GM18507 (cell line): ENCODE results near the gene SCN5A.

ENCODE experiments used
- DNase-seq: peaks from one replicate; pipeline ENCODE4 v3.0.0; 2011; ENCODE audit warnings: low read depth; ENCODE audit not compliant: insufficient read length; ENCODE audit errors: extremely low spot score
- FAIRE-seq: peaks from 2 replicates; lab custom pipeline; 2011; peaks lifted over from hg19 to GRCh38; lab: Jason Lieb, UNC

The SCN5A gene

DNA sequence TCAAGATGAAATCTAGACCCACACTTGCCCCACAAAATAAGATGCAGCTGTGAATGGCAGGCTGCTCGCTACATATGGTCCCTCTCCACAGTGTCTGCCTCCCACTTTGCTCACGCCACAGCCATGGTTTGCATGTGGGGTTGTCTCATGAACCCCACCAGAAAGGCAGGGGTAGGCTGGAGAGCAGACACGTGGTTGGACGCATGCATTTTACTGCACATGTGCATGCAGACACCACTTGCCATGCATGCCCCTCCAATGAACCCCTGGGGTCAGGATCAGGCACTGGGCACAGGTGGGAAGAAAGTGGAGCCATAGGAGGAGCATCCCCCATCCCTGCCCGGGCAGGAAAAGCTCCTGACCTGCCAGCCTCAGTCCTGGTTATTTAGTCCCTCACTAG lies 20.7 kb downstream of the SCN5A start:
- DNase-seq = no peak
- FAIRE-seq = no peak

DNA sequence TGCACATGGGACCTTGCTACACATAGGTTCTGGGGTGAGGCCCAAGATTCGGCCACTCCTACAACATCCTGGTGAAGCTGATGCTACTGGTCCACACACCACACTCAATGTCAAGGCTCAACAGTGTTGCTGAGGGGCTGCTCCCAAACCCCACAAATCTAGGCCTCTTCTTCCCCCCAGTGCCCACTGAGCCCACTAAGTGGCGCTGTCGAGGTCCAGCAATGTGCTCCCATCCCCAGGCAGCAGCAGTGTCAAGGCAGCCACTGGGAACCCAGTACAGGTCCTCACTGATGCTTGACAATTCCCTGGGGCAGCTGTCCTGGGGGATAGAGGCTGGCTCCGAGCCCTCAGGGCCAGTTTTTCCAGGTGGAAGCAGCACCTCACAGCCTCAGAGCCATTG lies 21.5 kb downstream of the SCN5A start:
- no peak for DNase-seq
- no peak for FAIRE-seq

DNA sequence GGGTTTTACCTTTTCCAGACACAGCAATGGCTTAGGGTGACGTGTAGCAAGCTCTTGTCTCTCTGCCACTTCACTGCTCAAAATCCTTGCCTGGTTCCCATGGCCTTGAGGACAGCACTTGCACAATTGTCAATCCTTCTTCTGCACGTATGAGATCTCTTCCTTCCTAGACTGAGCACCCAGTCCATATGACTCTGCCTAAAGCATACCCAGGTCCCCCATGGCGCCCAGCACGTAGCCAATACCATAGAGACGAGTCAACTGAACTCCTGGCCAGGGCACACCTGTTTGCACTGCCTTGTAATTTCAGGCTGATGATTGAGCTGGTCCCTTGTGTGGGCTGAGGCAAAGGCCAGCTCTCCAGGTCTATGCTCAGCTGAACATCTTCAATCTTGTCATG lies 23.3 kb downstream of the SCN5A start:
- no peak for FAIRE-seq

DNA sequence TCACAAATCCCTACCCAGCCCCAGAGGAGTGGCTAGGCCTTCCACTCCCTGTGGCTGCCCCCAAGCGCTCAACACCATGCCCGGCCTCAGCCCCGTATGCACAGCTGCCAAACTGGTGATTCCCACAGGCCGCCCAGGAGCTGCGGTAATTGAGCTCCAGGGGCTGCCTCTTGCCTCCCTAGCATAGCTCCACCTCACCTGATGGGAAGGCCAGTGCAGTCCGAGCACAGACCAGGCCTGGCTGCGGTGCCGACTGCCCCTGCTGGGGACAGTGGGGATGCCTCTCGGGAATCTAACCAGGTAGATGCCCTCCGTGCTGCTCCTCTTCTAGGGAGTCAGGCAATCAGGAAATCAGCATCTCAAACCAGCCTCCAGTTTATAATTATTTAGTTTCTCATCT lies 25.9 kb downstream of the SCN5A start:
- no peak for DNase-seq
- no peak for FAIRE-seq

More for the DNA sequence above, 23.3 kb downstream of the SCN5A start:
- no peak for DNase-seq

DNA sequence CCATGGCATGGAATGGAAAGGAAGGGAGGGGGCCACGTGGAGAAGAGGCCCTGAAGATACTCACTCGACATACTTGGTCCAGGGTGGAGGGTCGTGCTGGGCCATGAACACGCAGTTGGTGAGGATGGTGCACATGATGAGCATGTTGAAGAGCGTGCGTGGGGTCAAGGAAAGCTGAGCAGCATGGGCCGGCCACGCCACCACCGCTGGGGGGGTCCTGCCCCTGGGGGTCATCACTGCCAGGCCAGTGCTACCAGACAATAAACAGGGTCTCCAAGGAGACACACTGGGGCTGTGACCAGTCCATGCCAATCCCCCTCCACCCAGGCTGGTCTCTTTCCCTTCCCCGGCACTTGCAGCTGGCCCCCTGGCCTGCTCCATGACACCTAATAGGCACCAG lies 27.2 kb downstream of the SCN5A start:
- DNase-seq (no peak), FAIRE-seq (no peak)

DNA sequence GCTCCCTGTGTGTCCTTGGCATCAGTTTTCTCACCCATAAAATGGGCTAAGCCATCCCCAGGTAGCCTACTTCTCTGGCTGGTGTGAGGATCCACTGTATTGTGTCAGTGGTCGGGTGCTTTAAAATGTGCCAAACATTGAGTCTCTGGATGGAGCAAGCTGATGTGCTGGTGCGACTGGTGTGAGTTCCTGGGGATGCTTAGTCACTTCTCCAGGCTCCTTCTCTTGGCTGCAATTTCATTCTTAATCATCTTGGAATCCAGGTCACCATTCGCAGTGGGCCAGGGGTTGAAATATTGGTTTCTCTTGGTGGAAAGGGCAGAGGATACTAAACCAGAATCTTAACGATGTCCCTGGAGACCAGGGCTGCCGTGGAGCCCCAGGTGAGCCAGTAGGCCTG lies 29.3 kb downstream of the SCN5A start:
- FAIRE-seq (no peak), DNase-seq (no peak)

DNA sequence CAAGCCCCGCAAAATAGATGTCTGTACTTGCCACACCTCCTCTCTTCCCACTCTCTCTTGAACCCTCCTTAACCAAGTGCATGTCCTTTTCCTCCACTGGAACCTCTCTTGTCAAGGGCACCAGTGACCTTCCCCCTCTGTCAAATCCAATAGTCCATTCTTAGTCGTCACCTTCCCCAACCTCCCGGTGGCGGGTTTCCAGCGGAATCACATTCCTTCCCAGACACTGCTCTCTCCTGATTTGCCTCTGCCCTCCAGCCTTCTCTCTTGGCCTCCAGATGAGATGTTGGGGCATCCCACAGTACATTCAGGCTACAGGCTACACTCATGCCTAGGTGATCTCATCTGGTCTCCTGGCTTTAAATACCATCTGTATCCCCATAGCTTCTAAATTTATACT lies 31.1 kb downstream of the SCN5A start:
- FAIRE-seq (no peak), DNase-seq (no peak)

DNA sequence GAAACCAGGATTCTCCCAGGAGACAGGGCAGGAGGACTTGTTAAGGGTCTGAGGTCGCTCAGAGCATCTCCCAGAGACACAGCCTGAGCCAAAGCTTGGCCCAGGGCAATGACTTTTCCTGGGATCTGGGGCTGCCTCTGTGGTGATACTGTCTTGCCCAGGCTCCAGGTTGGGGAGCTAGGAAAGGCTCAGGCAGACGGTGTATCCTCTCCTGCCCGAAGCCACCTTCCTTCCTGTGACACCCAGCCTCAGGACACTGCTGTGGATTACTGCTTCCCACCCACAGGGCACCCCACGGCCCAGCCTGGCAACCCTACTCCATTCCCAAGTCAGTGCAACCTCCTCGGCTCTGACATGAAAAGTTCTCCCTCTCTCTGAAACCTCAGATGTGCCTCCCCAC lies 31.9 kb downstream of the SCN5A start:
- FAIRE-seq (no peak), DNase-seq (no peak)

DNA sequence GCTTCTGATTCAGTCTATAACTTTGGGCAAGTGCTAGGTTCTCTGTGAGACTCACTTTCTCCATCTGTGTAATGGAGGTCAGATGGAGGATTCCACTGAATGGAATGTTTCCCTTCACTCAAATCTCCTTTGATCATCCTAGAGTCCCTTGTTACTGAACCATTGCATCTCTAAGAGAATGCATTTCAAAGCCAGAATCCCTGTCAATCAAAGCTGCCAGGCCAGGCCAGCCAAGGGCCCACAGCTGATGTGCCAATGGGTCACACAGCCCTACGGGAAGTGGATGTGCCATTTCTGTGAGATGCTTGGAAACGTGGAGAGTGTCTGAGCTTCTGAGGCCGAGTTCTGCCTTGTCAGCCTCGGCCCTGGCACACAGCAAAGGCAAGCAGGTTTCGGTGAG lies 32.4 kb downstream of the SCN5A start:
- DNase-seq (no peak), FAIRE-seq (no peak)

DNA sequence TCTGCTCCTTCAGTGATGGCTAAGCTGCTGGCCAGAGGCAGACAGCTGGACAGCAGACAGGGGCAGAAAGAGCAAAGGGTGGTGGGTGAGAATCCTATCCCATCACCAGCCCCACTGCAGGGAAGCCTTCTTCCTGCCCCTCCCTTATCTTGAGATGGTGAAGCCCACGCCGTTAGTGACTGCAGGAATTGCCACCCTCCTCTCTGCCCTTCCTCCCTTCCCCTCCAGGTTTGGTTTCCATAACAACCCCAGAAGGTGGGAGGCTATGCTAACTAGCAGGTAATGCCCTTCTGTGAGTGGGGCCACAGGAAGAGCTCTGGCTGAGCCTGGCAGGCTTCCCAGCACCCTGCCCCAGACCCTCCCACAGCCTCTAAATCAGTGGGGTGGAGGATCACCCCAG lies 32.8 kb downstream of the SCN5A start:
- no peak for DNase-seq
- FAIRE-seq = no peak

DNA sequence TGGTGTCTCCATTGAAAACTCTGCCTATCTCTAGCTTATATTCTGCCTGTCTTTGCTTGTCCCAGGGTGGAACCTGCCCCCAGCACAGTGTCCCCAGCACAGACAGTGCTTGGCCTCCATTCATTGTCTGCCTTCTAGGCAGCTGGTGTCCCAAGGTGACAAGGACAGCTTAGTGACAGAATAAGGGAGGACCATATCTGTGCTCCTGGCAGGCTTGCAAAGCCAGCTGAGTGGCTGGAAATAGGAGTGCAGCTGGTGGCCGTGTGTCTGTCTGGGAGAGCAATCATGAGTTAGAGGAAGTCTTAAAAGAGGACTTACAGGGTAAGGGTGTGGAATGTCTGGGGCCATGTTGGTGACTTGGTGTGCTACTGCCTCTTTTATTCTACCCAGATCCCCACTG lies 33.4 kb downstream of the SCN5A start:
- FAIRE-seq (no peak), DNase-seq (no peak)

DNA sequence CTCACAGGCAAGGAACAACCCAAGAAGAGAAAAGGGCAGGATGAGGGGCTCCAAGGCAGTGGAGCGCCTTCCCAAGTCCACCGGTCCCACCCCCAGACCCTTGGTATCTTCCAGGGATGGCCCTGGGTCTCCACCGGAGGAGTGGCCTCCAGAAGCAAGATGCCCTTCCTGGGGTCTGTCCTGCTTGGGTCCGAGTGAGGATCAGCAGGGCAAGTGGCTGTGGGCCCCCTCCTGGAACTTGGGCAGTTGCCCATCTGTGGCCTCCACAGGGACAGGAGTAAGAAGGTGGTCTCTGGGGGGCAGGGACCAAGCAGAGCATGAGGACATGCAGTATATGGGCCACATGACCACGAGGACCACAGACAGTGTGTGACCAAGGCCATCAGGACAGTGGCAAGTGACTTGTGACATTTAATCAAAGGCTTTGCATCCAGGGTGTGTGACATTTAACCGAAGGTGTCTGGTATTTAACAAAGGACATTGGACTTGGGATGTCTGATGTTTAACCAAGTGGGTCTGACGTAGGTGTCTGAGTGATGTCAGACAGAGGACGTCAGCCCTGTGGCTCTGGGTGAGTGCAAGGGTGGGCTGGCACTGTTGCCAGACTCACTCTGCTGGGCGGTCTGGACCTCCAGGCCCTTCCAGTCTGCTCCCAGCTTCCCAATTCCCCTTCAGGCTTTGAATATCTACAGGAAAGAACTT lies 34.7 kb downstream of the SCN5A start:
- FAIRE-seq (no peak), DNase-seq (no peak)

DNA sequence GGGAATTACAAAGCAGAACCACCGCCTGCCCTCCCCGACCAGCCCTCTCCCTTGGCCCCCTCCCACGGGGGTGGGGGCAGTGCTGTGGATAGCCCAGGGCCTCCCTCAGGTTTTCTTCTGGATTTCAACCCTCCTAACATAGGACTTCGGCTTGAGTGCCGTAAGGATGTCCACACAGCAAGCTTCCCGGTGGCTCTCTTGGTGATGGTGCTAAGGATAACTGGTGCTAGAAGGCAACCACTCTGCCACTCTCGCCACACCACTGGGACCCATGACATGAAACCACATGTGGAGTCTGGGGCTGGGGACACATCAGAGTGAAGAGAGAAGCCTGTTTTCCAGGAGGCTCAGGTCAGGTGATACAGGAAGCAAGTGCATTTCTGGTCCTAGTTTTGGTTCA lies 35.4 kb downstream of the SCN5A start:
- no peak for FAIRE-seq
- DNase-seq = no peak

DNA sequence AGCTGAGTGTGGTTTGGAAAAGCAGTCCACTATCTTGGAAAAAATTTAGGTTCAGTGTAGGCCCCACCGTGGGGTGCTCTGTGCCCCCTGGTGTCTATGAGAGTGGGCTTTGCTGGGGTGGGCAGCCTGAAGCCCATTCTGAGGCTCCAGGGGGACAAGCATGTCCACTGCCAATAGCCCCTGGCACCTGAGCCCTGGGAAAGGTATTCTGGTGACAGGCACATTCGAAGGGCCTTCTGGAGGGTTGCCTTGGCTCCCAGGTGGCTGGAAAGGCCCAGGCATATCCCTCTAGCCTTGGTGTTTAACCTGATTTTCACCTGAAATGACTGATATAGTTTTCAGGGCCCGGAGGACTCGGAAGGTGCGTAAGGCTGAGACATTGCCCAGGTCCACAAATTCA lies 36.1 kb downstream of the SCN5A start:
- no peak for DNase-seq
- FAIRE-seq = no peak

DNA sequence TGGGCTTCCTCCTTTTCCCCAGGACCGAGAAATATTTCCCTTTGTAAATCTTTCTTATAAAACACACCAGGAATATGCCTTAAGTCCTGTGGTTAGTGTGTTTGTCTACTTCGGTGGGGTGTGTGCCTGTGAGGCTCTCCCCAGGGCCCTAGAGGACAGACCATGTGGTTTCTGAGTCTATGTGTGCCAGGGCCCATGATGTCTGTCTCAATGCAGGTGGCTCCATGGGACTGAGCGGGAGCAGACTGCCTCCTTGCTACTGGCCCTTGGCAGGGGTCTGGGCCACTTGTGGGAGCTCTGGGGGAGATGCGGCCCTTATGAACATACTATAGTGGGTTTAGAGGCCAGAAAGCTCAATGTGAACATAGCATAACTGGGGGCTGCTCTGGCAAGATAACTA lies 37.6 kb downstream of the SCN5A start:
- no peak for DNase-seq
- no peak for FAIRE-seq

DNA sequence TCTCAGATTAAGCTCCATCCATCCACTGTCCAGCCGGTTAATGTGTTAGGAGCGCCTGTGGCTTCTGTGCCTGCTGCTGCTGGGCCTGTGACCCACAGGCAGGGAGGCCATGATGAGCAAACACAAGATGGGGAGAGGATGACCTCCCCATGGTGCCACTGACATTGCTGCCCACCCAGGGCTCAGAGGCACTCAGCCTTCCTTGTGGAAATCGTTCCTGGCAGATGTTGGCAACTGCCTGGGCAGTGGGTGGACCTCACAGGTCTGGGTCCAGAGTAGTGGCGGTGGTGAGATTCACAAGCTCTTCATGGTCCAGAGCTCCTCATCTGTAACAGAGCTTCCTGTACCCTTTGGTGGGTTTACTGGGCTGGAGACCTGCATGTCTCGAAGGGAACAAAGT lies 38.6 kb downstream of the SCN5A start:
- DNase-seq = no peak
- FAIRE-seq = no peak

DNA sequence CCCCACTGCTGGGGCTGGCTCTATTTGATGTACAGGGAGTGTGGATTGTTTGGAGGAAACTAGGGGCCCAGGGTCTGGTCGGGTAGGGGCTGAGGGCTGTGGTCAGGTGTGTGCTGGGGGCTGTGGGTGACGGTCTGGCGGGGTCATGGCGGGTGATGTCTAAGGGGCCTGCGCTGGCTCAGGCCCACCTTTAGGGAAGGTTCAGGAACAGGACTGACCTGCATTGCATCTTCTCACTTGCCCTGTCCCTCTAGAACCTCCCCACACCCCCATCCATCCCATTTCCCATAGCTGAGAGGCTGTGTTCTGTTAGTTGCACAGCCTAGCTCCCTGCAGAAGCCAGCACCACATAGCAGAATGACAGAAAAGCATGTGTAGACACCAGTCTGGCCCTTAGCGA lies 39.1 kb downstream of the SCN5A start:
- DNase-seq = no peak
- FAIRE-seq = no peak

DNA sequence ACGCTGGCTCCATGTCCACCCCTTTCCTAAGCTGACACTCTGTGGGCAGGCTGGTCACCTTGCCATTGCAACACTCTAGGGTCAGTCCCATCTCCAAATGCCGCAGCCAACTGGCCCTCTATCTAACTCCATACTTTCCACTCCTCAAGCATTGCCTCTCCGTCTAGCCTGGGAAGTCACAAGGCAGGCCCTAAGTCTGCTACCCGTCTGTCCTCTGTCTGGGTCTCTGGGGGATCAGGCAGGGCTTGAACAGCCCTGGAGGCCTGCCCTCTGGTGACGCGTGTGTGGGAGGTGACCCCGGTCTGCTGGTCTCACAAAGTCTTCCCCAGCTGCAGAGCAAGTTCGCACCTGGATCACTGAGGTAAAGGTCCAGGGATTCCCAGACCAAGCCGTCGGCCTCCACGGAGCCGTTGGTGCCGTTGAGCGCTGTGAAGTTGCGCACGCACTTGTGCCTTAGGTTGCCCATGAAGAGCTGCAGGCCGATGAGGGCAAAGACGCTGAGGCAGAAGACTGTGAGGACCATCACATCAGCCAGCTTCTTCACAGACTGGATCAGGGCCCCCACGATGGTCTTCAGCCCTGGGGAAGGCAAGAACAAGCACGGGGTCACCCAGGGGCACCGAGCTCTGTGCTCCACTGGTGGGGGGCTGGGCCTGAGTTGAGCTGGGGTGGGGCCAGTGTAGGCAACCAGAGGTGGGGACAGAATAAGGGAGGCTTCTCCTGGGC lies 39.9 kb downstream of the SCN5A start:
- DNase-seq = no peak
- FAIRE-seq = no peak

DNA sequence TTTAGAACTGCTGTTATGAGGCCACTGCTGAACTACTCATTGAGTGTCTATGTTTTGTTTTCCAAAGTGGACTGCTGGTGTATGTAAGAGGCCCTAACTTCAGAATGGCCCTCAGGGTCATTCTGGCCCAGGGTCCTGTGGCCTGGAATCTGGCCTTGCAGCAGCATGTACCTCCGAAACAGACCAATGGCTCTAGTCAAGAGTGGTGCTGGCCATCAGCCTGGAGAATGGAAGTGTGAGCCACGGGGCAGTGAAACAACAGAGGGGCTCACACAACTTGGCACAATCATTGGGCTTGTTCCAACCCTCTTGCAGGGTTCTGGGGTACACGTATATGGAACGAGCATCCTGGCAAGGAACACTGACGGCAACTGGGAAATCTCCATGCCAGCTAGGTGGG lies 40.5 kb downstream of the SCN5A start:
- DNase-seq = no peak
- no peak for FAIRE-seq

DNA sequence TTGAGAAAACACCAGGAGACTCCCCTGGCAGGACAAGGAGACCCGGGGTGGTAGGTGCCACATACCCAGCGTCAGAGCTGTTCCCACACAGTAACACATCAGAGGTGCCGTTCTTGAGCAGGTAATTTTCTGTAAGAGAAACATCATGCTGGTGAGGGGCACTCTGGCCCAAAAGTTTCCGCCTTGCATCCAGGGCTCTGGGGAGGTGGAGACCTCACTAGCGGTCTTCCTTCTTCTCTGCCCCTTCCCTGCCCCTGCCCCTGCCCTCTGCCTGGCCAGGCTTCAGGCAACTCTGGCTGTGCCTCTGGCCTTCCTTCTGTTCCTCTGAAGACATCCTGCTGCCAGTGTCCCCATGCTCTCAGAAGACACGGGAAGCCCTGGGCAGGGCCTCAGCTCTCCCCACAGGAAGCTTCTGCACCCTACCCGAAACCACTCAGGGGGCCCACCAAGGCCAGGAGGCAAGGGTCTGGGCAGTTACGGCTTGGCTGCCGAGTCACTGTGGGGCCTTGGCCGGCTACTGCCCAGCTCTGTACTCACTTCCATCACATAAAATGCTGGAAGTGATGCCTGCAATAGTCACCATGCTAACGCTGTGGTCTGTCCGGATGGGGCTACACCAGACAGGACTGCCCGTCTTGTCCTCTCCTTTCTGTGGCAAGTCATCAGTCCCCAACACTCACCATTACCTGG lies 41.3 kb downstream of the SCN5A start:
- DNase-seq (no peak), FAIRE-seq (no peak)

DNA sequence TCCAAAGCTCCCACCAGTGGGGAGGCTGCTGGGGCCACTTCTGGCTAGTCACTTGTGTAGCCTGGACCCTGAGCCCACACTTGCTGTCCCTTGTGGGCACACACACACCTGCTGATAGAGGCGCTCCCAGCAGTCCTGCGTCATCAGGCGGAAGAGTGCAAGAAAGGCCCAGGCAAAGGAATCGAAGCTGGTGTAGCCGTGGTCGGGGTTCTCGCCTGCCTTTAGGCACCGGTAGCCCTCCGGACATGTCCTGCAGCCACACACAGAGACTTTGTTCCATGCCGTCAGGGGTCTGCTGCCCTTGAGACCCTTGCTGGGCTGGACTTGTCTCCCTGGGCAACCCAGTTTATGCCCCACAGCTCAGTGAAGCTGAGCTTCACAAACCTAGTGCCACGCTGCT lies 42.9 kb downstream of the SCN5A start:
- FAIRE-seq (no peak), DNase-seq (no peak)
